GM19193 (cell line): ENCODE measurements around the gene MUC6.

Source experiments
- POLR2A ChIP-seq: IDR thresholded peaks from 4 replicates; pipeline ENCODE4 v1.6.1; 2011; ENCODE audit not compliant: insufficient read depth, insufficient read length; ENCODE audit errors: extremely low read depth

Gene MUC6

DNA sequence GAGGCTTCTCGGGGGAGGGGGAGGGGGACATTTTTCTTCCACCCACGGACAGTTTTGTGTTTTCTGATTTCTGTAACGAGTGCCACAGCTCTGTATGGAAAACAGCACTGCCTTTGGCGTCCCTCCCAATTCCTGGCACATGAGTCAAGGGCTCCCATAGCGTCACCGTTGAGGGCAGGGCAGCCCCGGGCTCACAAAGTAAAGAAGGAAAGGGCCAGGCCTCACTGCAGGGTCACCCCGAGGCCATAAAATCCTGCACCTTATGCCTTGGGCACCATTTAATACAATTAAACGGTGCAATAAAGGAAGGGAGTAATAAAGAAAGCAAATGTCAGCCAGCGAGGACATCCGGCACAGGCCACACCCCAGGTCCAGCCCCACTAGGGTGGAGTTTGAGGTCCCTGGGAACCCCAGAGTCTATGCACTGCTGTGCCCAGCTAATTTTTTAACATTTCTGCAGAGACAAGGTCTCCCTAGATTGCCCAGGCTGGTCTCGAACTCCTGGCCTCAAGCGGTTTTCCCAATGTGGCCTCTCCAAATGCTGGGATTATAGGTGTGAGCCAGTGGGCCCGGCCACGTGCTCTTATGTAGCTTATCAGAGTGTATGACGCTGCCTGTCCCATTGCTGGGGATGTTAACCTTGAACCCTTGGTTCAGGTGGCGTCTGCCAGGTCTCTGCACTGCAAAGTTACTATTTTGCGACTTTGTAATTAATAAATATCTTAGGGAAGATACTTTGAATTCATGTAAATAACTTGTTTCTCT is 24.5 kb upstream of the MUC6 start:
- no peak for TF ChIP-seq POLR2A

DNA sequence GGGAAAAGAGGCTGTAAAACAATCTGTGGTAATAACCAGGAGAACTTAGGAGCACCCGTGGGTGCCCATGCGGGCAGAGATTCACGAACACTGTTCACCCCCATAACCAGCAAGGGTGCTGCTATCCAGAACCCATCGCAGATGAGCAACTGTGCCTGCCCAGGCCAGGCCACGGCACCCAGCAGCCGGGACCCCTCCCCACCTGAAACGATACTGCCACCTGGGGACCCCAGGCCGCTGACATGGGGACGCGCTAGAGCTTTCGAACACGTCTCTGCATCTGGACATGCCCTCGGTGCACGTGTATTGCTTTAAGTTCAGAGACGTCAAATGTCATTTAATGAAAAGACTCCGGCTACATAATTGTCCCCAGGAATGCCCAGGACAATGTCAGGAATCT is 23.9 kb upstream of the MUC6 start:
- TF ChIP-seq POLR2A: no peak

DNA sequence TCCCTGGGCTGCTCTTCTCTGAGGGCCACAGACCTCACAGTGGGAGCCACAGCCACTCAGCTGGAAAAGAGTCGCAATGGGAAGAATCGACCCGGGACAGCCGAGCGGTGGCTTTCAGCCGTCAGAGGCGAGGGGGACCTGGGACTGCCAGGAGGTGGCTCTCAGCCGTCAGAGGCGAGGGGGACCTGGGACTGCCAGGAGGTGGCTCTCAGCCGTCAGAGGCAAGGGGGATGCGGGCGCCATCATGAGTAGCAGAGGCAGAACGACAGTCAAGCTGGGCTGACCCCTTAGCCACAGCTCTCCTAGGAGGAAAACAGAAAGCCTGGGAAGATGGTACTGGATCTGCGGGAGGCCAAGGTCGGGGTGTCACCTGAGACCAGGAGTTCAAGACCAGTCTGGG is 23.2 kb upstream of the MUC6 start:
- no peak for TF ChIP-seq POLR2A

DNA sequence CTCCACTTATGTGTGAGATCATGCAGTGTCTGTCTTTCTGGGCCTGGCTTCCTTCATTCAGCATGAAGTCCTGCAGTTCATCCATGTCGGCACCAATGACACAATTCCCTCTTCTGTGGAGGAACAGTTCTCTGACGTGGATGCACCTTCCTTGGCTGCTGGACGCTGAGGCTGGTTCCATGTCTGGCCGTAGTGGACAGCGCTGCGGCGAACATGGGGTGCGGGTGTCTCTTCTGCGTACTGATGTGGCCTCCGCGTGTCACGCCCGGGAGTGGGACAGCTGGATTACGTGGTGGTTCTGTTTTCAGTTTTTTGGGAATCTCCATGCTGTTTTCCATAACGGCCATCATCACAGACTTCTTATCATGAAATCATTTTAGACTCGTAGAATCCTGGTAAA is 21.3 kb upstream of the MUC6 start:
- TF ChIP-seq POLR2A: no peak

DNA sequence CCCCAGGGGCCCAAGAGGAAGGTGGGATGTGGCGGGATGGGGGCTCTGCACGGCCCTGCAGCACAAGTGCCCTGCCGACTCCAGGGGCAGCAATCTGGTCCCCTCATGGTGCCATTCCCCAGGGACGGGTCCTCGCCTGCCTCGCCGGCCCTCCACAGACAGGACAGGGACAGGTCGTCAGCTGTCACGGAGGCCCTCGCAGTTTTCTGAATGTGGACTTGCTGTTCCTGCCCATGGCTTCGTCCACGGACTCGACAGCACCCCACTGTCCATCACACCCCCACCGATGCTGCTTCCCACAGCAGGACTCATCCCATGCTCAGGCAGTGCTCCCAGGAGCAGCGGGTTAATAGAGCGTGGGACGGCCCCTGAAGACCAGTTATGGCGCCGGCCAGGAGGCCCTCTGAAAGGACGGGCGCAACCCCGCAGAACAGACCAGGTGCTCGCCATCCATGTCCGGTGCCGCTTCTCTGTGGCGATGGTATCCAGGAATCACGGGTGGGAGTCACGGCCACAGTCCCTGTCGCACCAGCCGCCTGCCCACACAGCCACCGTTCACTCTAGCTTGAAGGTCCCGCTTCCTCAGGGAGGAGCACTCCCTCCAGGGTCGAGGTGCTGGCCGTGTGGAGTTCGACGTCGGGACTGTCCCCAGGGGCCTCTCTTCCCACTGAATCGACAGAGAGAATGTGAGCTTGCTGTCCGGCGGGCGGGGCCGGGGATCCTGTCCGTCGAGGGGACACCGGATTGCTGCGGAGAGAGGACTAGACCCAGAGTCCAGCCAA is 19.7 kb upstream of the MUC6 start:
- TF ChIP-seq POLR2A: no peak

DNA sequence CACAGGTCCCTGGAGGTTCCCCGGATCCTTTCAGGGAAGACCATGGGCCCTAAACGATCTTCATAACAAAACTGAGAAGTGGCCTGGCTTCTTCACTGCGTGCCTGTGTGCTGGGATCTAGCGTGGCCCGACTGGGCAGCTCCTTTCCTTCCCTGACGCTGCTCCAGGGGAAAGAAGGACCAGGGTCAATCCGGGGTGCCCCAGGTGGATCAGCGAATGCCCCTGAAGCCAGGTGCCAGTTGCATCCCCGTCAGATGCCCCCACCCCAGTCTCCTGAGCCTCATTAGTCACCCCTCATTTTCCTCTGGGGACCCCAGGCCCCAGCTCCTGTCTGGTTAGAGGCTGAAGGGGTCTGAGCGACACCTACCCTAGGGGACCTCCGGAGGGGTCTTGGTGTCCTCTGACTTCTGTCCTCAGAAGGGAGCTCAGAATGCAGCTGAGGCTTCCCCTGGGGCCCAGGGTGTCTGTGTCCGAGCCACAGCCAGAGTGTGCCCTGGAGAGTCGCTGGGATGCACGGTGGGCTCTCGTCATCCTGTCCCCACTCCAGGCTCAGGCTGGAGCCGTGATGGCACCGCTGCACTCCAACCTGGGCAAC is 18.7 kb upstream of the MUC6 start:
- no peak for TF ChIP-seq POLR2A

DNA sequence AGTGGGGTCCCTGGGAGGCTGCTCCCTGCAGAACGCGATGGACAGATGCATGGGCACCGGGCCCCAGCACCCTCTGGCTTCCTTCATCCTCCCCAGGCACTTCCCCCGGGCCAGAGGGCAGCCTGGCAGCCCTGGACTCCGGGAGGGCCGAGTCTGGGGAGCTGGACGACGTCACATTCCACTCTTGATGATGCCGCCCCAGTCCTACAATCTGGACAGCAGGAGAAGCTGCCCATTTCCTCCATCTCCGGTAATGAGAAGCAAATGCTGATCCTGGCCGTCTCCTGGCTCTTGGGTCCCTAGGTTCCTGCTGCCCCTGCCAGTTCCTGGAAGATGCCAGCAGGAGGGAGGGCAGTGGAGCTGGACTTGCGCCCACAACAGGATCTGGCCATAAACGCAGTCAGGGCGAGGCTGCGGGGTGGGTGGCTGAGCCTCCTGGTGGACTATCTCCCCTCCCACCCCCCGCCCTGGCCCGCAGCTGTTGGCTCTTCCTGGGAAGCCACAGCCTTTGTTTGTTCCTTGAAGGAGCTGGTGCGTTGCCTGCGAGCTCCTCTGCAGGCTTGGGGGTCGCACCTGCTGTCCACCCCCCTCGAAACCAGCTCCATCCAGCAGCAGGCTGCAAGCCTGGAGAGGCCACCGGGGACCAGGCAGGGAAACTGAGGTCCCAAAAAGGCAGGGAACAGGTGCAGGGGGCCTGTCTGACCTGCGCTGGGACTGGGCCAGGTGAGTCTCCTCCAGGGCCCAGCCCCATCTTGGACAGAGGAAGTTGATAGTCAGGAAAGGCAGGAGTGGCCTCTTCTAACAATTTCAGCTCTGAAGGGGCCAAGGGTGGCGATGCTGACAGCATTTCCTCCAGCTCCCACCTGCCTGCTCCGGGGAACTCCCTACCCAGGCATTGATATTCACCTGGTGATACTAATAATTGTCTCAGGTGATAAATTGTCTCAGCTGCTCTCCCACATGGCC is 17.9 kb upstream of the MUC6 start:
- no peak for TF ChIP-seq POLR2A

DNA sequence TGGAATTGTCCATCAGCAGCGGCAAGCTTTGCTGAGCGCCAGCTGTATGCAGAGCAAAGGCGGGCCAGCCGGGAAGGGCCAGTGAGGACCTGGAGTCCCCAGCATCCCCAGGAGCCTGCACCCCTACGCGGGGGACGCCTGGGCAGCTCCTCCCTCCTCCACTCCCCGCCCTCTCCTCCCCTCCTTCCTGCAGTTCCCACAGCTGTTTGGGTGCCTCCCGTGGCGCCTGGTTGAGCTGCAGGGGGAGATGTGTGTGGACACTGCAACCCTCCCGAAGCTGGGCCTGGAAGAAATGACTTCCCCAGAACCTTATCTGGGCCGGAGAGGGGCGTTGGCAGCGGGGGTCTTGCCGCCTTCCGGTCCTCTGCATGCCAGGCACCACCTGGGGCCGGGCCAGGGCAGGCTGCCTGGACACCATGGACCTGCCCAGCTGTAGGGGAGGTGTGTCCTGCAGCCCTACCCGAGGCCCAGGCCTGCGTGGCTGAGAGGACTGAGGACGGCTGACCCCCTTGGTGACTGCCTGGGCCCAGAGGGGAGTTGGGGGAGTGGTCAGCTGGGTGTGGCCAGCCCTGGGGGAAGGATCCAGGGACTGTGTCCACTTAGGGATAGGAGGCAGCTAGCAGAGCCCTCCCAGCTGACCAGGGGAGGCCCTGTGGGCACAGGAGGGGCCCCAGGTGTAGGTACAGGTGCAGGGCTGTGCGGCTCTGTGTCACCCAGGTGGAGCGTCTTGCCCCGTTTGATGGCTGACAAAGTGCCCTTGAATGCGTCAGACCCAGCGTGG is 16.8 kb upstream of the MUC6 start:
- TF ChIP-seq POLR2A: no peak

DNA sequence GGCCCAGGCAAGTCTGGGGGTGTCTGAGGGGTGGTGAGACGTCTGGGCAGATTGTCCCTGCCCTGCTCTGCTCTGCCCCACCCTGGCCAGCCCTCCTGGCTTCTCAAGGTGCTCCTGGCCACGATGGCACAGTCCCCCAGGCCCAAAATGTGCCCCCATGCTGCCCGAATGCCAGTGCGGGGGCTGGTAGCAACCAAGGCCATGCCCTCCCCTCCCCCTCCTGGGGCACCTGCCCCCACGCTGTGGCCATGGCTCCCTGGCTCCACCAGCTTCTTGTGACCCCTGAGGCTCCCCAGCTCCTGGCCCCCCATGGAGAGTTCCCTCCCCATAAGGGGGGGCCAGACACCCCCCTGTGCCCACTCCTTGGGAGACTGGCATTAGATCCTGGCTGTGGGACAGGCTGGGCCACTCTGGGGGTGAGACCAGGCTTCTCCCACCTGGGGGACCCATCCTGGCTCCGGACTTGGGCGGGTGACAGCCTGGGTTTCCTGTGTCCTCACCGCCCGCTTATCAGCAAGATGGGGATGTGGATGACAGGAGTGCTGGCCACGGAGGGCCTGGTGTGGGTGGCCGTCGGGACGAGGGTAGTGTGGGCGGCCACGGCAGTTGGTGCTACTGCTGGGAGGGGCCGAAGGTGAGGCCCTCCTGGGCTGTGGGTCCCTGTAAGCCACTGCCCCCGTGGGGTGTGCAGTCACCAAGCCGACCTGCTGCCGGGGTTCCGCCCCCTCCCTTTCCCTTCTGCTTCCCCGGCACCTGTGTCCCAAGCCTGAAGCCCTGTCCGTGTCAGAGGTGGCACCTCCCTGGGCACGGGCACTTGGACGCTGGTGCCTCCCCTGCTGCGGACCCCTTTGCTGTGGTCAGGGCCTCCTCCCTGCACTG is 15.9 kb upstream of the MUC6 start:
- TF ChIP-seq POLR2A: no peak

DNA sequence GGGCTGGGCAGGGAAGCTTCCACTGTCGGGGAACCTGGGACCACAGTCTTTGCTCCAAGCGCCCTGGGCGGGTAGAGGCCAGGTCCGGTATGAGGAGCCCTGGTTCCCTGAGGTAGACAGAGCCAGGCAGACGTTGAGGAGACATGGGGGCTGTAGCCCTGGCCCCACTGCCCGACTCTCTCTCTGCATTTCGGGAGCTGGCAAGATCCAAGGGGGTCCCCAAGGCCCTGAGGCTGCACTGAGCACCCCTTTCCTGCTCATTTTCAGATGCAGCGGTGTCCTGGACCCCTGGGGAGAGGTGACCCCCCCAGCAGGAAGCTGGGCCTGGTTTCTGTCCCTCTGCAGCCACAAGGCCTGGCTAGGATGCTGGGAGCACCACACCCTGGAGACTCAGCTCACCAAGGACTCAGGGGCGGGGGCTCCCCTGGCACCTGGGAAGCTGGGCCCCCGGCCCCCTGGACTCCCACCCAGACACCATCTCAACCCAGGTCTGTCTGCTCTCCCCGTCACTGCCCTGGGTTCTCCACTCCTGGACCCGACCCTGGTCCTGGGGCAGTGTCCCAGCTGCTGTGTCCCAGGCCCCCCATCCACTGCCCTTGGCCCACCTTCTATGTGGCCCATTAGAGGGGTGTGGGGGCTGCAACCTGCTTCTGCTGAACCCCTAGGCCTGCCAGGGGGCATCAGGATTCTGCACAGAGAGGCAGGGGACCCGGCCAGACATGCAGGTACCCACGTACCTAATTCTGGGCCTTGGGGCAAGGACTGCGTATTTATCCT is 15.0 kb upstream of the MUC6 start:
- TF ChIP-seq POLR2A: no peak

DNA sequence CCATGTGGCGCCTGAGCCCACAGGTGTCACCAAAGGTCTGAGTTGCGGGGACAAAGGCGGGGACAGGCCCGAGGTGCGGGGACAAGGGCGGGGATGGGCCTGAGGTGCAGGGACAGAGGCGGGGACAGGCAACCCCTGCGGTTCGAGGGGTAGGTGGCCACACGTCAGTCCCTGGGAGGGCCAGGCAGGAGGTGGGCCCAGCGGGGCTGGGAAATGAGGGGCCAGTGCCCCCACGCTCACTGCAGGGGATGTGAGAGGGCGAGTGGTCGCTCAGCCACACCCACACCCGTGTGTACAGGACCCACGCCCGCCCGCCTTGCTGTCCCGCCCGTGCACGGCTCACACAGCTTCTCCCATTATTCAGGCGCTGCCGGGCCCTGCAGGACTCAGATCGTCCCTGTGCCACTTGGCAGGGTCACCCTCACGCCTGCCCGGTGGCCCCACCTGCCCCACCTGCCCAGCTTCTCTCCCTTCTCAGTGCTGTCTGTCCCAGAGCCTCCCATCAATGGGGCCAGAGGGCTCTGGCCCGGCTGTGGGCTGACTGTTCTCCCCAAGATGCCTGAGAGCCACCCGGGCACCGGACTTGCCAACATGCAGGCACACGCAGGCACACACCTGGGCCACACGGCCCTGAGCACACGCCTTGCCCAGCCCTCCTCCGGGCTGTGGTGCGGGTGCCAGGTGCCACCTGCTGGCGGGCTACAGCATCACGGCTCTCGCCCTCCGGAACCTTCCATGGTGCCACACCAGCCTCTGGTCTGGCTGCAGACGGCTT is 14.2 kb upstream of the MUC6 start:
- no peak for TF ChIP-seq POLR2A

DNA sequence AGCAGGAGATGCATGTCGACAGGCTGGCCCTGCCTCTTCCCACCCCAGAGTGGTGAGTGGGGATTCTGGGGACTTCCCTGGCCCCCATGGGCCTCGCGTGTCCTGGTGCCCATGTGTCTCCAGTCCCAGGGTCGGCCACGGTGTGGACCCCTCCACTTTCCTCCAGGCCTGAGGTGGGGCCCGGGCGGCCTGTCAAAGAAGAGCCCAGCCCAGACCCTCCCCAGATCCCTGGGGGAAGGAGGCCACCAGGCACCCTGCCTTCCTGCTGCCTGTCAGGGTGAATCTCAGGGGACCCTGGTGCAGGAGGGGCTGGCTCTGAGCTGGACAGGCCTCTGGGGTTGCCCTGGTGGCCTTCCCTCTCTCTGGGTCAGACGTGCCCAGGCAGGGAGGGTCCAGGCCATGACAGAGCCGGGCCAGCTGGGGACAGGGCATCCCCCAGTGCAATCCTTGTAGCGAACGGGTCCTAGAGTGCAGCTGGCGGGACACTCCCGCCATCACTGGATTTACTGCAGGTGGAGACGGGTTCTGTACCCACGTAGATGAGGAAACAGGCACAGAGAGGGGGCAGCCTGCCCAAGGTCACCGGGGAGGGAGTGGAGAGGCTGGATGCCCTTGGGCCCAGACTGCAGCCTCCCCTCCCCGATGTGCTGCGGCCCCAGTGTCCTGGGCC is 13.5 kb upstream of the MUC6 start:
- no peak for TF ChIP-seq POLR2A
